WTC11 (cell line): Measurements from ENCODE around the gene HOXA9. TPM values are rescaled to one million over a fixed set of nuclear protein-coding genes. Genes with fewer than 3 reads are reported as not detected.

Experiments
- ATAC-seq: fragments of 200-7000 bp; cut with Tn5 transposase; 2 replicates; pipeline ENCODE4 v1.10.0; 2021; ENCODE audit warnings: mild to moderate bottlenecking, moderate library complexity
- CTCF ChIA-PET: fragments of 300-600 bp; sonication (Branson Sonifier 250); formaldehyde crosslinking; loops from one replicate; lab custom pipeline; 2021; ENCODE audit warnings: antibody characterized with exemption; lab: Charles Lee
- POLR2A ChIA-PET: fragments of 350-600 bp; sonication (Branson Sonifier 250); formaldehyde crosslinking; loops from one replicate; lab custom pipeline; 2021; ENCODE audit warnings: antibody characterized with exemption; lab: Charles Lee
- DNase-seq: peaks from one replicate; pipeline ENCODE4 v3.0.0; 2021; ENCODE audit warnings: low spot score
- H3K27ac Mint-ChIP-seq: 2 replicates; pipeline ENCODE4 v1.8.0; 2021; ENCODE audit warnings: mixed read lengths
- H3K27me3 Mint-ChIP-seq: 2 replicates; pipeline ENCODE4 v1.8.0; 2021; ENCODE audit warnings: low read depth, mild to moderate bottlenecking, moderate library complexity, mixed read lengths
- H3K36me3 Mint-ChIP-seq: 2 replicates; pipeline ENCODE4 v1.8.0; 2021; ENCODE audit warnings: mixed read lengths
- H3K4me1 Mint-ChIP-seq: 2 replicates; pipeline ENCODE4 v1.8.0; 2022; ENCODE audit warnings: mixed read lengths
- H3K4me3 Mint-ChIP-seq: 2 replicates; pipeline ENCODE4 v1.8.0; 2021; ENCODE audit warnings: mild to moderate bottlenecking, moderate library complexity, mixed read lengths
- H3K9me3 Mint-ChIP-seq: 2 replicates; pipeline ENCODE4 v1.8.0; 2021; ENCODE audit warnings: mixed read lengths
- AR ChIP-seq: fragments of 250-450 bp; sonication (Bioruptor Pico); IDR thresholded peaks from 2 replicates; pipeline ENCODE4 v1.9.0; 2021; ENCODE audit warnings: mild to moderate bottlenecking
- CBFB ChIP-seq: sonication (generic); formaldehyde crosslinking; IDR thresholded peaks from 2 replicates; pipeline ENCODE4 v1.8.1; 2022; ENCODE audit warnings: mild to moderate bottlenecking, low read depth, missing genetic modification reagents
- ESRRA ChIP-seq: sonication (generic); formaldehyde crosslinking; IDR thresholded peaks from 2 replicates; pipeline ENCODE4 v1.8.1; 2022; ENCODE audit warnings: mild to moderate bottlenecking, missing genetic modification reagents, borderline replicate concordance
- JUN ChIP-seq: sonication (generic); formaldehyde crosslinking; IDR thresholded peaks from 2 replicates; pipeline ENCODE4 v1.8.0; 2023; ENCODE audit warnings: mild to moderate bottlenecking, missing genetic modification reagents
- OVOL2 ChIP-seq: fragments of 250-450 bp; sonication (Bioruptor Pico); IDR thresholded peaks from 2 replicates; pipeline ENCODE4 v1.9.0; 2021; ENCODE audit warnings: mild to moderate bottlenecking, borderline replicate concordance
- SMAD4 ChIP-seq: sonication (generic); formaldehyde crosslinking; IDR thresholded peaks from 2 replicates; pipeline ENCODE4 v1.8.0; 2022; ENCODE audit warnings: mild to moderate bottlenecking, missing genetic modification reagents
- STAT6 ChIP-seq: sonication (generic); formaldehyde crosslinking; conservative IDR thresholded peaks from 2 replicates; pipeline ENCODE4 v1.8.1; 2023; ENCODE audit warnings: mild to moderate bottlenecking, low read depth, missing genetic modification reagents, moderate library complexity
- TEAD1 ChIP-seq: sonication (generic); formaldehyde crosslinking; IDR thresholded peaks from 2 replicates; pipeline ENCODE4 v1.8.0; 2022; ENCODE audit warnings: mild to moderate bottlenecking, missing genetic modification reagents
- USF1 ChIP-seq: sonication (generic); formaldehyde crosslinking; IDR thresholded peaks from 2 replicates; pipeline ENCODE4 v1.8.0; 2022; ENCODE audit warnings: mild to moderate bottlenecking, missing genetic modification reagents
- ZNF138 ChIP-seq: sonication (generic); formaldehyde crosslinking; conservative IDR thresholded peaks from 2 replicates; pipeline ENCODE4 v1.8.1; 2022; ENCODE audit warnings: mild to moderate bottlenecking, moderate library complexity, missing genetic modification reagents
- ZNF219 ChIP-seq: sonication (generic); formaldehyde crosslinking; IDR thresholded peaks from 2 replicates; pipeline ENCODE4 v1.8.0; 2023; ENCODE audit warnings: missing genetic modification reagents, mild to moderate bottlenecking, borderline replicate concordance
- ZNF512 ChIP-seq: sonication (generic); formaldehyde crosslinking; IDR thresholded peaks from 2 replicates; pipeline ENCODE4 v1.8.1; 2022; ENCODE audit warnings: missing genetic modification reagents, borderline replicate concordance
- ZNF532 ChIP-seq: fragments of 250-450 bp; sonication (Bioruptor Pico); IDR thresholded peaks from 2 replicates; pipeline ENCODE4 v1.9.0; 2021; ENCODE audit warnings: mild to moderate bottlenecking, borderline replicate concordance
- ZNF671 ChIP-seq: fragments of 250-450 bp; sonication (Bioruptor Pico); IDR thresholded peaks from 2 replicates; pipeline ENCODE4 v1.8.0; 2021; ENCODE audit warnings: mild to moderate bottlenecking
- total RNA-seq: library from RNA; stranded (reverse); gene quantifications from 3 replicates; pipeline ENCODE4 v1.2.3, GENCODE V29; 2021
- TF ChIP-seq, protein P1 (sequence below): fragments of 250-450 bp; sonication (Bioruptor Pico); IDR thresholded peaks from 2 replicates; pipeline ENCODE4 v1.9.0; 2021; ENCODE audit warnings: mild to moderate bottlenecking

Gene HOXA9
- total RNA-seq, 1 experiment from 2014 or later, result not detected

GRCh38 chr7:27137640-27138315, 27.6 kb downstream of the HOXA9 start:
- ATAC-seq (no peak), DNase-seq (no peak)
- POLR2A ChIA-PET, result no interaction called here
- Mint-ChIP-seq H3K27me3 (peaks cover 100% of the 10 kb centered on the region), H3K36me3 (no peaks in the 10 kb centered on the region; the same call in 1 of the 2 replicates), H3K4me3 (no peak overlapping the region)
- no peak for TF ChIP-seq ZNF219 (CRISPR knock-in tag)
- TF ChIP-seq CBFB (CRISPR knock-in tag), result no peak
- TF ChIP-seq SMAD4 (CRISPR knock-in tag), result no peak
- TF ChIP-seq USF1, result no peak
- TF ChIP-seq JUN (CRISPR knock-in tag), result no peak
- TF ChIP-seq ZNF532 (CRISPR knock-in tag), result no peak
- no peak for TF ChIP-seq OVOL2 (CRISPR knock-in tag)
- no peak for TF ChIP-seq STAT6 (CRISPR knock-in tag)
- TF ChIP-seq TEAD1 (CRISPR knock-in tag), result no peak
- TF ChIP-seq ZNF512 (CRISPR knock-in tag), result no peak
- TF ChIP-seq, protein P1, sequence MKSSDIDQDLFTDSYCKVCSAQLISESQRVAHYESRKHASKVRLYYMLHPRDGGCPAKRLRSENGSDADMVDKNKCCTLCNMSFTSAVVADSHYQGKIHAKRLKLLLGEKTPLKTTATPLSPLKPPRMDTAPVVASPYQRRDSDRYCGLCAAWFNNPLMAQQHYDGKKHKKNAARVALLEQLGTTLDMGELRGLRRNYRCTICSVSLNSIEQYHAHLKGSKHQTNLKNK (CRISPR knock-in tag), result no peak
- TF ChIP-seq ESRRA (CRISPR knock-in tag), result no peak
- no peak for TF ChIP-seq ZNF138 (CRISPR knock-in tag)
- no peak for TF ChIP-seq ZNF671 (CRISPR knock-in tag)
- TF ChIP-seq AR, result no peak
- TF ChIP-seq, all 79 proteins: peak for 0
- CTCF ChIA-PET, result no interaction called here
- Mint-ChIP-seq H3K9me3 (no peaks in the 10 kb centered on the region), H3K4me1 (peaks cover 17% of the 10 kb centered on the region), H3K27ac (no peak overlapping the region)
